Measurements from ENCODE around the gene MTHFD2L.

Gene MTHFD2L

GRCh38 chr4:74188912-74189311 is 31.0 kb downstream of the MTHFD2L start:
- DNase-seq = no peak
- no peak for TF ChIP-seq CTCF (IDR thresholded peaks at IDR 0.05; ENCODE audit: low read depth, low read length)
- H3K4me3 ChIP-seq (ENCODE audit: low read depth, low read length) = no peak overlapping the region

GRCh38 chr4:74189331-74190043 is 31.6 kb downstream of the MTHFD2L start:
- no peaks in the 10 kb centered on the region for H3K9me3 ChIP-seq
- H3K4me3 ChIP-seq (ENCODE audit: low read depth, low read length) = no peak overlapping the region
- no peaks in the 10 kb centered on the region for H3K4me1 ChIP-seq
- H3K36me3 ChIP-seq = no peaks in the 10 kb centered on the region
- H3K27me3 ChIP-seq = no peaks in the 10 kb centered on the region
- peak; percentile 71 for TF ChIP-seq CTCF (IDR thresholded peaks at IDR 0.05; ENCODE audit: low read depth, low read length)
- peak; percentile 22 for DNase-seq

More at GRCh38 chr4:74188912-74189311, 31.0 kb downstream of the MTHFD2L start:
- Histone ChIP-seq H3K36me3 (no peaks in the 10 kb centered on the region), H3K27me3 (no peaks in the 10 kb centered on the region), H3K9me3 (no peaks in the 10 kb centered on the region), H3K4me1 (no peaks in the 10 kb centered on the region)

- no peak for DNase-seq
- Histone ChIP-seq H3K9me3 (no peaks in the 10 kb centered on the region), H3K36me3 (no peaks in the 10 kb centered on the region), H3K4me3 (ENCODE audit: low read depth, low read length) (no peak overlapping the region), H3K27me3 (no peaks in the 10 kb centered on the region), H3K4me1 (no peaks in the 10 kb centered on the region)
- no peak for TF ChIP-seq CTCF (IDR thresholded peaks at IDR 0.05; ENCODE audit: low read depth, low read length)
Observed at GRCh38 chr4:74190332-74190731, 32.4 kb downstream of the MTHFD2L start.

- H3K27me3 ChIP-seq = no peaks in the 10 kb centered on the region
- no peak overlapping the region for H3K4me3 ChIP-seq (ENCODE audit: low read depth, low read length)
- H3K36me3 ChIP-seq = no peaks in the 10 kb centered on the region
- TF ChIP-seq CTCF (IDR thresholded peaks at IDR 0.05; ENCODE audit: low read depth, low read length) = no peak
- no peak for DNase-seq
- no peaks in the 10 kb centered on the region for H3K9me3 ChIP-seq
- H3K4me1 ChIP-seq = no peaks in the 10 kb centered on the region
Observed at GRCh38 chr4:74190919-74191397, 33.0 kb downstream of the MTHFD2L start.

- Histone ChIP-seq H3K9me3 (no peaks in the 10 kb centered on the region), H3K4me3 (ENCODE audit: low read depth, low read length) (no peak overlapping the region), H3K4me1 (no peaks in the 10 kb centered on the region), H3K27me3 (no peaks in the 10 kb centered on the region), H3K36me3 (no peaks in the 10 kb centered on the region)
- no peak for TF ChIP-seq CTCF (IDR thresholded peaks at IDR 0.05; ENCODE audit: low read depth, low read length)
- DNase-seq = no peak
Observed at GRCh38 chr4:74197080-74197479, 39.2 kb downstream of the MTHFD2L start.

- Histone ChIP-seq H3K4me3 (ENCODE audit: low read depth, low read length) (no peak overlapping the region), H3K27me3 (no peaks in the 10 kb centered on the region), H3K9me3 (no peaks in the 10 kb centered on the region), H3K36me3 (no peaks in the 10 kb centered on the region), H3K4me1 (no peaks in the 10 kb centered on the region)
- no peak for DNase-seq
- TF ChIP-seq CTCF (IDR thresholded peaks at IDR 0.05; ENCODE audit: low read depth, low read length) = no peak
Observed at GRCh38 chr4:74202062-74202586, 44.2 kb downstream of the MTHFD2L start.
